ENCODE data around the gene RNF138. TPM values are rescaled to one million over a fixed set of nuclear protein-coding genes. Genes with fewer than 3 reads are reported as not detected.

Gene RNF138
- total and polyA plus RNA-seq, 2 of the 13 experiments (the other 11 are each of a cell fraction or from before 2014, with no cell fraction given) = 14.6 to 33.6 TPM

DNA sequence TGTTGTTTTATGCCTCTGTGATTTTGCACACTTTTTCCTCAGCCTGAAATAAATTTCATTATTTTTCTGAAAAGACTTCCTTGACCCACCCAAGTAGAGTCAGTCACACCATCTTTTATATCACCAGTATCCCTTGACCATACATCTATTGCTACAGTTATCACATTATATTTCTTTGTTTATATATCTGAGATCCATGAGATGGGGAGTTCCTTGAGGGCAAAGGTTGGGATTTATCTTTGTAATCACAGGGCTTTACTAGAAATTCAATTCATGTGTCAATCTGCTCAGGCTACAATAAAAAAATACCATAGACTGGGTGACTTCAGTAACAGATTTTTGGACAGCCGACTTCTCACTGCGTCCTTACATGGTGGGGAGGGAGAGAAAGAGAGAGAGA is 12.8 kb upstream of the RNF138 start (continued):
- TF ChIP-seq ZNF609 (CRISPR knock-in tag; IDR thresholded peaks at IDR 0.05; ENCODE audit: borderline replicate concordance) (no peak), POLR2AphosphoS2 (IDR thresholded peaks at IDR 0.05; ENCODE audit: low read depth, low read length) (no peak), MZF1 (CRISPR knock-in tag; IDR thresholded peaks at IDR 0.05; ENCODE audit: borderline replicate concordance) (no peak), SIN3B (IDR thresholded peaks at IDR 0.05; ENCODE audit: low read length) (no peak), ZNF350 (CRISPR knock-in tag; IDR thresholded peaks at IDR 0.05; ENCODE audit: borderline replicate concordance, low read depth) (no peak), ZNF598 (CRISPR knock-in tag; IDR thresholded peaks at IDR 0.05; ENCODE audit: borderline replicate concordance) (no peak)
- TF ChIP-seq, protein P1, sequence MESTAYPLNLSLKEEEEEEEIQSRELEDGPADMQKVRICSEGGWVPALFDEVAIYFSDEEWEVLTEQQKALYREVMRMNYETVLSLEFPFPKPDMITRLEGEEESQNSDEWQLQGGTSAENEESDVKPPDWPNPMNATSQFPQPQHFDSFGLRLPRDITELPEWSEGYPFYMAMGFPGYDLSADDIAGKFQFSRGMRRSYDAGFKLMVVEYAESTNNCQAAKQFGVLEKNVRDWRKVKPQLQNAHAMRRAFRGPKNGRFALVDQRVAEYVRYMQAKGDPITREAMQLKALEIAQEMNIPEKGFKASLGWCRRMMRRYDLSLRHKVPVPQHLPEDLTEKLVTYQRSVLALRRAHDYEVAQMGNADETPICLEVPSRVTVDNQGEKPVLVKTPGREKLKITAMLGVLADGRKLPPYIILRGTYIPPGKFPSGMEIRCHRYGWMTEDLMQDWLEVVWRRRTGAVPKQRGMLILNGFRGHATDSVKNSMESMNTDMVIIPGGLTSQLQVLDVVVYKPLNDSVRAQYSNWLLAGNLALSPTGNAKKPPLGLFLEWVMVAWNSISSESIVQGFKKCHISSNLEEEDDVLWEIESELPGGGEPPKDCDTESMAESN (CRISPR knock-in tag; conservative IDR thresholded peaks at IDR 0.05) = no peak
